ENCODE results near the gene DAPP1.

DAPP1 gene

GRCh38 chr4:99801005-99801699 is 15.5 kb upstream of the DAPP1 start:
- Histone ChIP-seq H3K4me2 (ENCODE audit: low read length) (no peak overlapping the region), H2AFZ (ENCODE audit: low read length) (no peak overlapping the region), H3K27me3 (ENCODE audit: insufficient read depth, low read length) (no peaks in the 10 kb centered on the region; the same call in 1 of the 2 replicates), H3K9me3 (ENCODE audit: low read length) (no peaks in the 10 kb centered on the region), H3F3A (ENCODE audit: insufficient read depth, low read length) (no peaks in the 10 kb centered on the region), H3K27ac (ENCODE audit: low read depth, low read length, poor library complexity, severe bottlenecking) (no peak overlapping the region), H3K79me2 (ENCODE audit: insufficient read depth, low read length) (no peaks in the 10 kb centered on the region), H3K4me1 (ENCODE audit: insufficient read depth, low read length, severe bottlenecking) (no peaks in the 10 kb centered on the region), H3K9ac (ENCODE audit: low read length) (no peak overlapping the region), H3K4me3 (ENCODE audit: low read depth, low read length, poor library complexity, severe bottlenecking) (no peak overlapping the region), H3K36me3 (ENCODE audit: insufficient read depth, low read length) (no peaks in the 10 kb centered on the region; the same call in 1 of the 2 replicates), H3K9me2 (ENCODE audit: low read depth, low read length) (no peaks in the 10 kb centered on the region), H4K20me1 (ENCODE audit: insufficient read depth, low read length) (no peaks in the 10 kb centered on the region)
- TF ChIP-seq CTCF (IDR thresholded peaks at IDR 0.05; ENCODE audit: low read length) (no peak), EZH2 (IDR thresholded peaks at IDR 0.05; ENCODE audit: borderline replicate concordance, low read length) (no peak)

- no peaks in the 10 kb centered on the region; the same call in 1 of the 2 replicates for H3K27me3 ChIP-seq (ENCODE audit: insufficient read depth, low read length)
- TF ChIP-seq EZH2 (IDR thresholded peaks at IDR 0.05; ENCODE audit: borderline replicate concordance, low read length) (no peak), CTCF (IDR thresholded peaks at IDR 0.05; ENCODE audit: low read length) (no peak)
Observed at GRCh38 chr4:99803566-99804101, 13.0 kb upstream of the DAPP1 start.

GRCh38 chr4:99806545-99806944 is 10.1 kb upstream of the DAPP1 start:
- Histone ChIP-seq H4K20me1 (ENCODE audit: insufficient read depth, low read length) (no peaks in the 10 kb centered on the region), H3K27ac (ENCODE audit: low read depth, low read length, poor library complexity, severe bottlenecking) (no peak overlapping the region), H3K9ac (ENCODE audit: low read length) (no peak overlapping the region), H3K9me2 (ENCODE audit: low read depth, low read length) (no peaks in the 10 kb centered on the region), H3F3A (ENCODE audit: insufficient read depth, low read length) (no peaks in the 10 kb centered on the region), H3K4me3 (ENCODE audit: low read depth, low read length, poor library complexity, severe bottlenecking) (no peak overlapping the region), H3K4me1 (ENCODE audit: insufficient read depth, low read length, severe bottlenecking) (no peaks in the 10 kb centered on the region), H3K4me2 (ENCODE audit: low read length) (no peak overlapping the region), H3K36me3 (ENCODE audit: insufficient read depth, low read length) (no peaks in the 10 kb centered on the region), H3K79me2 (ENCODE audit: insufficient read depth, low read length) (no peaks in the 10 kb centered on the region), H3K27me3 (ENCODE audit: insufficient read depth, low read length) (no peaks in the 10 kb centered on the region), H3K9me3 (ENCODE audit: low read length) (no peaks in the 10 kb centered on the region), H2AFZ (ENCODE audit: low read length) (no peak overlapping the region)
- TF ChIP-seq CTCF (IDR thresholded peaks at IDR 0.05; ENCODE audit: low read length) (no peak), EZH2 (IDR thresholded peaks at IDR 0.05; ENCODE audit: borderline replicate concordance, low read length) (no peak)

More at GRCh38 chr4:99803566-99804101, 13.0 kb upstream of the DAPP1 start:
- Histone ChIP-seq H3F3A (ENCODE audit: insufficient read depth, low read length) (no peaks in the 10 kb centered on the region), H3K4me3 (ENCODE audit: low read depth, low read length, poor library complexity, severe bottlenecking) (no peak overlapping the region), H3K79me2 (ENCODE audit: insufficient read depth, low read length) (no peaks in the 10 kb centered on the region), H2AFZ (ENCODE audit: low read length) (no peak overlapping the region), H3K4me1 (ENCODE audit: insufficient read depth, low read length, severe bottlenecking) (no peaks in the 10 kb centered on the region), H3K36me3 (ENCODE audit: insufficient read depth, low read length) (no peaks in the 10 kb centered on the region; the same call in 1 of the 2 replicates), H3K27ac (ENCODE audit: low read depth, low read length, poor library complexity, severe bottlenecking) (no peak overlapping the region), H3K4me2 (ENCODE audit: low read length) (no peak overlapping the region), H3K9ac (ENCODE audit: low read length) (no peak overlapping the region), H3K9me3 (ENCODE audit: low read length) (no peaks in the 10 kb centered on the region), H4K20me1 (ENCODE audit: insufficient read depth, low read length) (no peaks in the 10 kb centered on the region), H3K9me2 (ENCODE audit: low read depth, low read length) (no peaks in the 10 kb centered on the region)

Data from OCI-LY1 (cell line).